ENCODE measurements around the gene PRSS16.
"Not testable (repeated sequence)": the region's sequence is repeated elsewhere in the genome, so short reads cannot be mapped to it uniquely, and the experiment has no call there.

PRSS16 gene

GRCh38 chr6:27248783-27249182, 1.3 kb downstream of the PRSS16 start:
- DNase-seq (ENCODE audit: low spot score) = no peak

- DNase-seq (ENCODE audit: low spot score) = no peak
Measured at GRCh38 chr6:27250277-27251111, 3.0 kb downstream of the PRSS16 start.

GRCh38 chr6:27251112-27251605, 3.7 kb downstream of the PRSS16 start:
- DNase-seq (ENCODE audit: low spot score) = no peak

GRCh38 chr6:27251606-27252251, 4.2 kb downstream of the PRSS16 start:
- DNase-seq (ENCODE audit: low spot score) = peak; percentile 40

- DNase-seq (ENCODE audit: low spot score) = no peak
Measured at GRCh38 chr6:27254566-27254965, 7.1 kb downstream of the PRSS16 start.

GRCh38 chr6:27255866-27256265, 8.4 kb downstream of the PRSS16 start:
- no peak for DNase-seq (ENCODE audit: low spot score)

- DNase-seq (ENCODE audit: low spot score) = no peak
Measured at GRCh38 chr6:27260369-27260768, 12.9 kb downstream of the PRSS16 start.

GRCh38 chr6:27260836-27261375, 13.4 kb downstream of the PRSS16 start:
- no peak for DNase-seq (ENCODE audit: low spot score)

- DNase-seq (ENCODE audit: low spot score) = no peak
Measured at GRCh38 chr6:27263886-27264285, 16.4 kb downstream of the PRSS16 start.

- DNase-seq (ENCODE audit: low spot score) = not testable (repeated sequence)
Measured at GRCh38 chr6:27267003-27267402, 19.5 kb downstream of the PRSS16 start.

- no peak for DNase-seq (ENCODE audit: low spot score)
Measured at GRCh38 chr6:27267857-27268434, 20.4 kb downstream of the PRSS16 start.

- no peak for DNase-seq (ENCODE audit: low spot score)
Measured at GRCh38 chr6:27268803-27269202, 21.3 kb downstream of the PRSS16 start.

- no peak for DNase-seq (ENCODE audit: low spot score)
Measured at GRCh38 chr6:27273783-27274182, 26.3 kb downstream of the PRSS16 start.

- no peak for DNase-seq (ENCODE audit: low spot score)
Measured at GRCh38 chr6:27275025-27275956, 27.8 kb downstream of the PRSS16 start.

GRCh38 chr6:27279513-27280063, 32.1 kb downstream of the PRSS16 start:
- no peak for DNase-seq (ENCODE audit: low spot score)

GRCh38 chr6:27280064-27280539, 32.6 kb downstream of the PRSS16 start:
- peak; percentile 50 for DNase-seq (ENCODE audit: low spot score)

GRCh38 chr6:27280540-27281000, 33.1 kb downstream of the PRSS16 start:
- DNase-seq (ENCODE audit: low spot score) = no peak

- DNase-seq (ENCODE audit: low spot score) = no peak
Measured at GRCh38 chr6:27281105-27281539, 33.6 kb downstream of the PRSS16 start.

- DNase-seq (ENCODE audit: low spot score) = no peak
Measured at GRCh38 chr6:27281569-27281968, 34.1 kb downstream of the PRSS16 start.

GRCh38 chr6:27283279-27283678, 35.8 kb downstream of the PRSS16 start:
- DNase-seq (ENCODE audit: low spot score) = no peak

- DNase-seq (ENCODE audit: low spot score) = no peak
Measured at GRCh38 chr6:27286141-27286540, 38.6 kb downstream of the PRSS16 start.
